HCT116 (cell line): Measurements from ENCODE around the gene NPPB. TPM values are rescaled to one million over a fixed set of nuclear protein-coding genes. Genes with fewer than 3 reads are reported as not detected.
A peak's percentile ranks its signal among the peaks of the same experiment; 100 is the strongest.

ENCODE experiments used
- ATAC-seq: fragments of 200-7000 bp; cut with Tn5 transposase; 2 replicates; pipeline ENCODE4 v1.9.1; 2020; ENCODE audit warnings: mild to moderate bottlenecking, moderate library complexity
- BruUV-seq: library from RNA; stranded (reverse); fragments of 400-500 nt; replicated peaks from 2 replicates; lab custom pipeline; 2021; lab: Mats Ljungman, UMichigan
- CTCF ChIA-PET: fragments of 300-600 bp; sonication (Branson Sonifier 250); formaldehyde crosslinking; loops from one replicate; lab custom pipeline; 2021; ENCODE audit warnings: antibody characterized with exemption; lab: Charles Lee
- POLR2A ChIA-PET: fragments of 300-600, 350-600 bp; sonication (Branson Sonifier 250); formaldehyde crosslinking; loops from one replicate; lab custom pipeline; 2021; ENCODE audit warnings: antibody characterized with exemption; lab: Charles Lee
- RAD21 ChIA-PET, 2 experiments: fragments of 300-600 bp; sonication (Branson Sonifier 250); formaldehyde crosslinking; loops; one replicate each; lab custom pipeline; 2023; ENCODE audit warnings: low total read pairs in 2 of 2; ENCODE audit not compliant: uncharacterized antibody in 2 of 2, unreplicated experiment in 2 of 2, low non-redundant PET in 1 of 2; lab: Charles Lee
- DNase-seq: peaks from one replicate; pipeline ENCODE4 v3.0.0-alpha.2; 2010; ENCODE audit warnings: low read depth, low spot score
- H2AFZ ChIP-seq: fragments of 200-600 bp; shearing (Covaris generic), sonication (generic); 2 replicates; pipeline ENCODE4 v1.6.1; 2017; ENCODE audit warnings: low read depth, mixed run types, mixed read lengths, antibody characterized with exemption, low read length; ENCODE audit not compliant: poor library complexity, severe bottlenecking
- H3K27ac ChIP-seq: 2 replicates; pipeline ENCODE4 v1.5.1; 2012; ENCODE audit warnings: low read depth, low read length
- H3K27me3 ChIP-seq: fragments of 200-600 bp; sonication (generic); 2 replicates; pipeline ENCODE4 v1.6.1; 2016; ENCODE audit warnings: mixed run types, low read length, mixed read lengths; ENCODE audit not compliant: insufficient read depth
- H3K36me3 ChIP-seq, 2 experiments: fragments of 200-500 bp in 1 of 2; fragments of 200-600 bp in 1 of 2; sonication (Bioruptor generic) in 1 of 2; sonication (generic) in 1 of 2; 2 replicates each; pipeline versions ENCODE4 v1.5.1 to v1.6.1; 2014 to 2016; ENCODE audit warnings: low read length in 2 of 2, inconsistent platforms in 1 of 2, mixed read lengths in 1 of 2, mixed run types in 1 of 2; ENCODE audit not compliant: insufficient read depth in 2 of 2, control insufficient read depth in 1 of 2
- H3K4me1 ChIP-seq, 2 experiments: fragments of 200-600 bp in 1 of 2; sonication (generic) in 1 of 2; 2 replicates each; pipeline versions ENCODE4 v1.5.1 to v1.6.1; 2012 to 2017; ENCODE audit warnings: low read length in 2 of 2, inconsistent platforms in 1 of 2, mild to moderate bottlenecking in 1 of 2, mixed read lengths in 1 of 2, mixed run types in 1 of 2, moderate library complexity in 1 of 2; ENCODE audit not compliant: insufficient read depth in 2 of 2, control insufficient read depth in 1 of 2
- H3K4me2 ChIP-seq: fragments of 200-600 bp; sonication (generic); 2 replicates; pipeline ENCODE4 v1.6.1; 2017; ENCODE audit warnings: mixed run types, low read length, mixed read lengths
- H3K4me3 ChIP-seq, 2 experiments: fragments of 200-600 bp in 1 of 2; sonication (generic) in 1 of 2; replicated peaks in 1 of 2; 2 replicates each; pipeline ENCODE4 v1.5.1; 2011 to 2016; ENCODE audit warnings: low read length in 2 of 2, control low read depth in 1 of 2, low read depth in 1 of 2, mild to moderate bottlenecking in 1 of 2, mixed read lengths in 1 of 2, mixed run types in 1 of 2
- H3K79me2 ChIP-seq: fragments of 200-600 bp; sonication (generic); 2 replicates; pipeline ENCODE4 v1.6.1; 2017; ENCODE audit warnings: mild to moderate bottlenecking, mixed run types, low read length, moderate library complexity, mixed read lengths; ENCODE audit not compliant: insufficient read depth
- H3K9ac ChIP-seq: fragments of 200-600 bp; sonication (generic); 2 replicates; pipeline ENCODE4 v1.6.1; 2016; ENCODE audit warnings: low read length, mixed read lengths
- H3K9me2 ChIP-seq: fragments of 200-600 bp; sonication (generic), shearing (Covaris generic); 2 replicates; pipeline ENCODE4 v1.6.1; 2017; ENCODE audit warnings: mixed run types, mild to moderate bottlenecking, moderate library complexity; ENCODE audit not compliant: insufficient read depth
- H3K9me3 ChIP-seq, 2 experiments: fragments of 200-500 bp in 1 of 2; fragments of 200-600 bp in 1 of 2; sonication (Bioruptor generic) in 1 of 2; sonication (generic) in 1 of 2; 2 replicates each; pipeline ENCODE4 v1.6.1; 2014 to 2017; ENCODE audit warnings: low read length in 2 of 2, mixed read lengths in 2 of 2, inconsistent platforms in 1 of 2, low read depth in 1 of 2, mild to moderate bottlenecking in 1 of 2, mixed run types in 1 of 2, moderate library complexity in 1 of 2; ENCODE audit not compliant: control insufficient read depth in 1 of 2, insufficient read depth in 1 of 2
- H4K20me1 ChIP-seq: fragments of 200-600 bp; sonication (generic), shearing (Covaris generic); 2 replicates; pipeline ENCODE4 v1.6.1; 2017; ENCODE audit warnings: mixed run types, mild to moderate bottlenecking, moderate library complexity; ENCODE audit not compliant: insufficient read depth
- CEBPB ChIP-seq: IDR thresholded peaks from 2 replicates; pipeline ENCODE4 v1.6.1; 2012; ENCODE audit warnings: low read depth
- EGR1 ChIP-seq: IDR thresholded peaks from 2 replicates; pipeline ENCODE4 v1.6.1; 2012; ENCODE audit warnings: low read depth
- EZH2phosphoT487 ChIP-seq: fragments of 200-600 bp; IDR thresholded peaks from 2 replicates; pipeline ENCODE4 v1.6.1; 2018; ENCODE audit warnings: antibody characterized with exemption, borderline replicate concordance
- FOSL1 ChIP-seq: IDR thresholded peaks from 2 replicates; pipeline ENCODE4 v1.6.1; 2012; ENCODE audit warnings: low read depth
- POLR2AphosphoS5 ChIP-seq: IDR thresholded peaks from 2 replicates; pipeline ENCODE4 v1.6.1; 2011; ENCODE audit warnings: mild to moderate bottlenecking, low read depth, low read length, moderate library complexity
- RAD21 ChIP-seq: IDR thresholded peaks from 2 replicates; pipeline ENCODE4 v1.6.1; 2012; ENCODE audit warnings: low read depth, mild to moderate bottlenecking
- SIN3A ChIP-seq: IDR thresholded peaks from 2 replicates; pipeline ENCODE4 v1.6.1; 2012; ENCODE audit warnings: low read depth
- SRF ChIP-seq: IDR thresholded peaks from 2 replicates; pipeline ENCODE4 v1.6.1; 2012; ENCODE audit warnings: low read depth
- ZFX ChIP-seq: fragments of 450-650 bp; IDR thresholded peaks from 2 replicates; pipeline ENCODE4 v1.6.1; 2017
- intact Hi-C: fragments of 100-400 bp; cut with micrococcal nuclease; formaldehyde crosslinking; loops from 2 replicates; pipeline ENCODE4 v1.10.0; 2022
- total RNA-seq: library from RNA; stranded (reverse); gene quantifications from one replicate; pipeline ENCODE4 v1.2.1, GENCODE V29; 2021; ENCODE audit not compliant: unreplicated experiment
- TF ChIP-seq, protein P1 (sequence below), 3 experiments: fragments of 200-600 bp in 1 of 3; sonication (generic) in 1 of 3; IDR thresholded peaks in 2 of 3; conservative IDR thresholded peaks in 1 of 3; 2 replicates each; pipeline ENCODE4 v1.5.1; 2012 to 2017; ENCODE audit warnings: low read depth in 2 of 3, low read length in 2 of 3, antibody characterized with exemption in 1 of 3, borderline replicate concordance in 1 of 3, control low read depth in 1 of 3, mild to moderate bottlenecking in 1 of 3, mixed read lengths in 1 of 3, mixed run types in 1 of 3, moderate library complexity in 1 of 3; ENCODE audit not compliant: insufficient read depth in 1 of 3
- TF ChIP-seq, protein P2 (sequence below): IDR thresholded peaks from 2 replicates; pipeline ENCODE4 v1.6.1; 2012; ENCODE audit warnings: low read depth
- TF ChIP-seq, protein P3 (sequence below): IDR thresholded peaks from 2 replicates; pipeline ENCODE4 v1.6.1; 2011; ENCODE audit warnings: mild to moderate bottlenecking, low read length, moderate library complexity; ENCODE audit not compliant: insufficient replicate concordance; ENCODE audit errors: extremely low read depth

NPPB gene
- total RNA-seq, 1 experiment from 2014 or later: not detected

DNA sequence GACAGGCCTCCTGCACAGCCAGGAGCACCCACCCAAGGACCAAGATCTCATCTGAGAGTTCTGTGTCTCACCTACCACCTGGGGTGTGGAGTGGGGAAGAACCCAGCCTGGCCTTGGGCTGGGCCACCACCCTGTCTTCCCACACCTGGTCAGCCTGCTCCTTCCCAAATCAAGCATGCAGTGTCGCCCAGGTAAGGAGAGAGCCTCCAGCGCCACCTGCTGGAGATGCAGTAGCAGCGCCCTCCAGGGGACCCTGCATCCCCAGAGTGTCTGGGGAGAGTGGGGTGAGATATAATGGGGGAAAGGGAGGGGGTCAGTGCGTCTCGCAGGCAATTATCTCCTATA, 35.1 kb upstream of the NPPB start:
- Histone ChIP-seq H3K79me2 (no peaks in the 10 kb centered on the region), H3K4me2 (no peak overlapping the region), H3K27ac (no peak overlapping the region), H3K9me3 (no peaks in the 10 kb centered on the region), H4K20me1 (no peaks in the 10 kb centered on the region), H2AFZ (no peak overlapping the region), H3K4me3 (no peak overlapping the region), H3K4me1 (peaks cover 3 to 11% of the 10 kb centered on the region in 2 experiments), H3K27me3 (no peaks in the 10 kb centered on the region), H3K9me2 (no peaks in the 10 kb centered on the region), H3K36me3 (no peaks in the 10 kb centered on the region), H3K9ac (no peak overlapping the region)
- BruUV-seq: no TSS peak
- peak; percentile 34 for DNase-seq
- intact Hi-C loops: loop anchor here (1.0 to 5.0 kb wide), 3 partner anchors 29 to 857 kb away; no protein-coding TSS in a partner anchor
- ChIA-PET RAD21 (no interaction called here), CTCF (no interaction called here), POLR2A (no interaction called here)
- ATAC-seq: peak; percentile 99
- TF ChIP-seq CEBPB (no peak), SIN3A (no peak), RAD21 (peak; percentile 94), FOSL1 (no peak), EZH2phosphoT487 (no peak), ZFX (no peak), SRF (no peak), EGR1 (no peak), POLR2AphosphoS5 (no peak)
- TF ChIP-seq, protein P1, sequence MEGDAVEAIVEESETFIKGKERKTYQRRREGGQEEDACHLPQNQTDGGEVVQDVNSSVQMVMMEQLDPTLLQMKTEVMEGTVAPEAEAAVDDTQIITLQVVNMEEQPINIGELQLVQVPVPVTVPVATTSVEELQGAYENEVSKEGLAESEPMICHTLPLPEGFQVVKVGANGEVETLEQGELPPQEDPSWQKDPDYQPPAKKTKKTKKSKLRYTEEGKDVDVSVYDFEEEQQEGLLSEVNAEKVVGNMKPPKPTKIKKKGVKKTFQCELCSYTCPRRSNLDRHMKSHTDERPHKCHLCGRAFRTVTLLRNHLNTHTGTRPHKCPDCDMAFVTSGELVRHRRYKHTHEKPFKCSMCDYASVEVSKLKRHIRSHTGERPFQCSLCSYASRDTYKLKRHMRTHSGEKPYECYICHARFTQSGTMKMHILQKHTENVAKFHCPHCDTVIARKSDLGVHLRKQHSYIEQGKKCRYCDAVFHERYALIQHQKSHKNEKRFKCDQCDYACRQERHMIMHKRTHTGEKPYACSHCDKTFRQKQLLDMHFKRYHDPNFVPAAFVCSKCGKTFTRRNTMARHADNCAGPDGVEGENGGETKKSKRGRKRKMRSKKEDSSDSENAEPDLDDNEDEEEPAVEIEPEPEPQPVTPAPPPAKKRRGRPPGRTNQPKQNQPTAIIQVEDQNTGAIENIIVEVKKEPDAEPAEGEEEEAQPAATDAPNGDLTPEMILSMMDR (IDR thresholded peaks at IDR 0.05 in 2 of 3, conservative IDR thresholded peaks at IDR 0.05 in 1 of 3; ENCODE audit: borderline replicate concordance in 1 of 3, insufficient read depth in 1 of 3, low read depth in 2 of 3, low read length in 2 of 3): peak; percentile 93 to 99 (median 98)
- TF ChIP-seq, protein P2, sequence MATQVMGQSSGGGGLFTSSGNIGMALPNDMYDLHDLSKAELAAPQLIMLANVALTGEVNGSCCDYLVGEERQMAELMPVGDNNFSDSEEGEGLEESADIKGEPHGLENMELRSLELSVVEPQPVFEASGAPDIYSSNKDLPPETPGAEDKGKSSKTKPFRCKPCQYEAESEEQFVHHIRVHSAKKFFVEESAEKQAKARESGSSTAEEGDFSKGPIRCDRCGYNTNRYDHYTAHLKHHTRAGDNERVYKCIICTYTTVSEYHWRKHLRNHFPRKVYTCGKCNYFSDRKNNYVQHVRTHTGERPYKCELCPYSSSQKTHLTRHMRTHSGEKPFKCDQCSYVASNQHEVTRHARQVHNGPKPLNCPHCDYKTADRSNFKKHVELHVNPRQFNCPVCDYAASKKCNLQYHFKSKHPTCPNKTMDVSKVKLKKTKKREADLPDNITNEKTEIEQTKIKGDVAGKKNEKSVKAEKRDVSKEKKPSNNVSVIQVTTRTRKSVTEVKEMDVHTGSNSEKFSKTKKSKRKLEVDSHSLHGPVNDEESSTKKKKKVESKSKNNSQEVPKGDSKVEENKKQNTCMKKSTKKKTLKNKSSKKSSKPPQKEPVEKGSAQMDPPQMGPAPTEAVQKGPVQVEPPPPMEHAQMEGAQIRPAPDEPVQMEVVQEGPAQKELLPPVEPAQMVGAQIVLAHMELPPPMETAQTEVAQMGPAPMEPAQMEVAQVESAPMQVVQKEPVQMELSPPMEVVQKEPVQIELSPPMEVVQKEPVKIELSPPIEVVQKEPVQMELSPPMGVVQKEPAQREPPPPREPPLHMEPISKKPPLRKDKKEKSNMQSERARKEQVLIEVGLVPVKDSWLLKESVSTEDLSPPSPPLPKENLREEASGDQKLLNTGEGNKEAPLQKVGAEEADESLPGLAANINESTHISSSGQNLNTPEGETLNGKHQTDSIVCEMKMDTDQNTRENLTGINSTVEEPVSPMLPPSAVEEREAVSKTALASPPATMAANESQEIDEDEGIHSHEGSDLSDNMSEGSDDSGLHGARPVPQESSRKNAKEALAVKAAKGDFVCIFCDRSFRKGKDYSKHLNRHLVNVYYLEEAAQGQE: no peak
- TF ChIP-seq, protein P3, sequence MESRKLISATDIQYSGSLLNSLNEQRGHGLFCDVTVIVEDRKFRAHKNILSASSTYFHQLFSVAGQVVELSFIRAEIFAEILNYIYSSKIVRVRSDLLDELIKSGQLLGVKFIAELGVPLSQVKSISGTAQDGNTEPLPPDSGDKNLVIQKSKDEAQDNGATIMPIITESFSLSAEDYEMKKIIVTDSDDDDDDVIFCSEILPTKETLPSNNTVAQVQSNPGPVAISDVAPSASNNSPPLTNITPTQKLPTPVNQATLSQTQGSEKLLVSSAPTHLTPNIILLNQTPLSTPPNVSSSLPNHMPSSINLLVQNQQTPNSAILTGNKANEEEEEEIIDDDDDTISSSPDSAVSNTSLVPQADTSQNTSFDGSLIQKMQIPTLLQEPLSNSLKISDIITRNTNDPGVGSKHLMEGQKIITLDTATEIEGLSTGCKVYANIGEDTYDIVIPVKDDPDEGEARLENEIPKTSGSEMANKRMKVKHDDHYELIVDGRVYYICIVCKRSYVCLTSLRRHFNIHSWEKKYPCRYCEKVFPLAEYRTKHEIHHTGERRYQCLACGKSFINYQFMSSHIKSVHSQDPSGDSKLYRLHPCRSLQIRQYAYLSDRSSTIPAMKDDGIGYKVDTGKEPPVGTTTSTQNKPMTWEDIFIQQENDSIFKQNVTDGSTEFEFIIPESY: no peak
